CD14-positive monocyte (primary cell): ENCODE data around the gene SUFU. TPM values are rescaled to one million over a fixed set of nuclear protein-coding genes. Genes with fewer than 3 reads are reported as not detected.

ENCODE experiments used
- DNase-seq, 3 donors: peaks; one replicate each; pipeline ENCODE4 v3.0.0-alpha.2; 2011 to 2022
- H2AFZ ChIP-seq: 2 replicates; pipeline ENCODE4 v1.6.0; 2012; ENCODE audit warnings: mild to moderate bottlenecking, low read depth, low read length, inconsistent platforms; ENCODE audit not compliant: insufficient read depth, poor library complexity, severe bottlenecking
- H3K27ac ChIP-seq, 2 donors: 1 replicate in 1 of 2; 2 replicates in 1 of 2; pipeline ENCODE4 v1.5.1; 2012 to 2013; ENCODE audit warnings: low read length in 2 of 2, control low read depth in 1 of 2, inconsistent platforms in 1 of 2, low read depth in 1 of 2, mild to moderate bottlenecking in 1 of 2
- H3K27me3 ChIP-seq, 2 donors: one replicate each; pipeline versions ENCODE4 v1.6.0 to v1.6.1; 2011 to 2013; ENCODE audit warnings: low read length in 2 of 2; ENCODE audit not compliant: control insufficient read depth in 2 of 2, insufficient read depth in 2 of 2
- H3K36me3 ChIP-seq, 2 donors: replicated peaks in 1 of 2; 1 replicate in 1 of 2; 2 replicates in 1 of 2; pipeline versions ENCODE4 v1.5.1 to v1.6.1; 2012 to 2013; ENCODE audit warnings: low read length in 2 of 2, control low read depth in 1 of 2, inconsistent platforms in 1 of 2, mild to moderate bottlenecking in 1 of 2; ENCODE audit not compliant: insufficient read depth in 2 of 2, control insufficient read depth in 1 of 2
- H3K4me1 ChIP-seq, 2 donors: 1 replicate in 1 of 2; 2 replicates in 1 of 2; pipeline versions ENCODE4 v1.5.1 to v1.6.1; 2012 to 2013; ENCODE audit warnings: low read length in 2 of 2, control low read depth in 1 of 2, inconsistent platforms in 1 of 2, mild to moderate bottlenecking in 1 of 2, moderate library complexity in 1 of 2; ENCODE audit not compliant: insufficient read depth in 2 of 2, control insufficient read depth in 1 of 2
- H3K4me2 ChIP-seq: replicated peaks from 2 replicates; pipeline ENCODE3; 2012; ENCODE audit warnings: low read length, moderate library complexity, mild to moderate bottlenecking; ENCODE audit not compliant: poor library complexity, severe bottlenecking; ENCODE audit errors: extremely low read depth
- H3K4me3 ChIP-seq, 3 experiments: fragments of 200-600 bp in 1 of 3; sonication (generic) in 1 of 3; replicated peaks in 1 of 3; 1 replicate in 2 of 3; 2 replicates in 1 of 3; pipeline ENCODE4 v1.5.1; 2011 to 2013; ENCODE audit warnings: low read length in 3 of 3, mild to moderate bottlenecking in 3 of 3, control low read depth in 2 of 3, low read depth in 2 of 3, inconsistent platforms in 1 of 3, moderate library complexity in 1 of 3
- H3K79me2 ChIP-seq: 2 replicates; pipeline ENCODE4 v1.6.0; 2012; ENCODE audit warnings: mild to moderate bottlenecking, control low read depth, inconsistent platforms, low read length, moderate library complexity; ENCODE audit not compliant: insufficient read depth
- H3K9ac ChIP-seq: 2 replicates; pipeline ENCODE4 v1.6.0; 2017; ENCODE audit warnings: low read length, mild to moderate bottlenecking; ENCODE audit not compliant: insufficient read depth, poor library complexity, severe bottlenecking
- H3K9me3 ChIP-seq, 2 donors: replicated peaks in 1 of 2; 1 replicate in 1 of 2; 2 replicates in 1 of 2; pipeline versions ENCODE4 v1.5.1 to v1.6.1; 2012 to 2013; ENCODE audit warnings: low read length in 2 of 2, control low read depth in 1 of 2; ENCODE audit not compliant: control insufficient read depth in 1 of 2, insufficient read depth in 1 of 2
- H4K20me1 ChIP-seq: 2 replicates; pipeline ENCODE4 v1.6.0; 2012; ENCODE audit warnings: mild to moderate bottlenecking, low read length, control low read depth, moderate library complexity; ENCODE audit not compliant: insufficient read depth
- H3K27ac Mint-ChIP-seq, 7 donors: one replicate each; pipeline ENCODE4 v1.8.0; 2020; ENCODE audit warnings: mild to moderate bottlenecking in 7 of 7, mixed read lengths in 7 of 7, moderate library complexity in 6 of 7, inconsistent platforms in 2 of 7
- H3K27me3 Mint-ChIP-seq, 3 donors: one replicate each; pipeline ENCODE4 v1.8.0; 2021 to 2022; ENCODE audit warnings: low read depth in 3 of 3, mild to moderate bottlenecking in 3 of 3, mixed read lengths in 3 of 3, moderate library complexity in 3 of 3, inconsistent platforms in 1 of 3
- H3K36me3 Mint-ChIP-seq, 2 donors: one replicate each; pipeline ENCODE4 v1.8.0; 2020; ENCODE audit warnings: mixed read lengths in 2 of 2, inconsistent platforms in 1 of 2, mild to moderate bottlenecking in 1 of 2
- H3K4me1 Mint-ChIP-seq: one replicate; pipeline ENCODE4 v1.8.0; 2020; ENCODE audit warnings: mild to moderate bottlenecking, mixed read lengths
- H3K4me3 Mint-ChIP-seq, 2 donors: one replicate each; pipeline ENCODE4 v1.8.0; 2020; ENCODE audit warnings: mild to moderate bottlenecking in 2 of 2, mixed read lengths in 2 of 2, moderate library complexity in 1 of 2
- H3K9me3 Mint-ChIP-seq, 7 donors: one replicate each; pipeline ENCODE4 v1.8.0; 2020 to 2022; ENCODE audit warnings: mixed read lengths in 7 of 7, mild to moderate bottlenecking in 6 of 7, moderate library complexity in 6 of 7, inconsistent platforms in 2 of 7
- WGBS: methylation state at CpG from one replicate; pipeline ENCODE4 v1.1.5; 2013; ENCODE audit warnings: missing lambda C conversion rate; ENCODE audit not compliant: insufficient coverage; 5-methylcytosine and 5-hydroxymethylcytosine counted together
- intact Hi-C, 2 donors: fragments of 100-400 bp; cut with micrococcal nuclease; formaldehyde crosslinking; loops; one replicate each; pipeline versions ENCODE4 v1.15.0 to v1.15.1; 2023
- polyA plus RNA-seq, 3 donors: library from polyadenylated mRNA; depleted of rRNA in 1 of 3; unstranded in 2 of 3; stranded (reverse) in 1 of 3; fragments of 300-500 nt in 2 of 3; fragments of >200 nt in 1 of 3; fragmentation: Illumina TruSeq in 2 of 3; gene quantifications; 1 replicate in 2 of 3; 2 replicates in 1 of 3; pipeline ENCODE4 v1.2.3, GENCODE V29; 2012 to 2021
- TF ChIP-seq, protein P1 (sequence below): fragments of 200-600 bp; IDR thresholded peaks from one replicate; pipeline ENCODE4 v1.8.0; 2022; ENCODE audit warnings: antibody characterized with exemption, mild to moderate bottlenecking

SUFU gene
- polyA plus RNA-seq, 3 donors: 3.2 to 10.0 (median 5.7) TPM

GRCh38 chr10:102660888-102661657 is 157.3 kb downstream of the SUFU start:
- H3K27me3 ChIP-seq: no peaks in the 10 kb centered on the region
- peaks cover 31 to 48% of the 10 kb centered on the region in 2 donors for H3K4me1 ChIP-seq
- H3K4me3 ChIP-seq: peak overlapping the region in 1 of 3 experiments; percentile 14
- Mint-ChIP-seq H3K27me3 (peaks cover 0 to 4% (median 2%) of the 10 kb centered on the region in 3 donors), H3K36me3 (peaks cover 25 to 38% of the 10 kb centered on the region in 2 donors), H3K9me3 (no peaks in the 10 kb centered on the region), H3K4me1 (peaks cover 41% of the 10 kb centered on the region), H3K4me3 (peak overlapping the region in 1 of 2 donors; percentile 41), H3K27ac (peak overlapping the region in 4 of 7 donors; percentile 11 to 79 (median 48))
- peaks cover 12% of the 10 kb centered on the region for H3K79me2 ChIP-seq
- WGBS: 3% methylated on average over 4 of the region's 22 CpGs
- TF ChIP-seq, protein P1, sequence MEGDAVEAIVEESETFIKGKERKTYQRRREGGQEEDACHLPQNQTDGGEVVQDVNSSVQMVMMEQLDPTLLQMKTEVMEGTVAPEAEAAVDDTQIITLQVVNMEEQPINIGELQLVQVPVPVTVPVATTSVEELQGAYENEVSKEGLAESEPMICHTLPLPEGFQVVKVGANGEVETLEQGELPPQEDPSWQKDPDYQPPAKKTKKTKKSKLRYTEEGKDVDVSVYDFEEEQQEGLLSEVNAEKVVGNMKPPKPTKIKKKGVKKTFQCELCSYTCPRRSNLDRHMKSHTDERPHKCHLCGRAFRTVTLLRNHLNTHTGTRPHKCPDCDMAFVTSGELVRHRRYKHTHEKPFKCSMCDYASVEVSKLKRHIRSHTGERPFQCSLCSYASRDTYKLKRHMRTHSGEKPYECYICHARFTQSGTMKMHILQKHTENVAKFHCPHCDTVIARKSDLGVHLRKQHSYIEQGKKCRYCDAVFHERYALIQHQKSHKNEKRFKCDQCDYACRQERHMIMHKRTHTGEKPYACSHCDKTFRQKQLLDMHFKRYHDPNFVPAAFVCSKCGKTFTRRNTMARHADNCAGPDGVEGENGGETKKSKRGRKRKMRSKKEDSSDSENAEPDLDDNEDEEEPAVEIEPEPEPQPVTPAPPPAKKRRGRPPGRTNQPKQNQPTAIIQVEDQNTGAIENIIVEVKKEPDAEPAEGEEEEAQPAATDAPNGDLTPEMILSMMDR: no peak
- H2AFZ ChIP-seq: no peak overlapping the region
- H4K20me1 ChIP-seq: peaks cover 55% of the 10 kb centered on the region
- DNase-seq: no peak
- H3K27ac ChIP-seq: peak overlapping the region in 1 of 2 donors; percentile 31
- peak overlapping the region; percentile 44 for H3K4me2 ChIP-seq
- H3K36me3 ChIP-seq: peaks cover 27 to 33% of the 10 kb centered on the region in 2 donors
- H3K9ac ChIP-seq: peak overlapping the region; percentile 29
- intact Hi-C loops: no loop called here
- no peaks in the 10 kb centered on the region for H3K9me3 ChIP-seq

GRCh38 chr10:102661658-102662028 is 157.9 kb downstream of the SUFU start:
- H3K4me1 Mint-ChIP-seq: peaks cover 41% of the 10 kb centered on the region
- no peak overlapping the region for H3K4me3 ChIP-seq
- H3K9ac ChIP-seq: no peak overlapping the region
- intact Hi-C loops: no loop called here
- H3K79me2 ChIP-seq: peaks cover 6% of the 10 kb centered on the region
- no peak for DNase-seq
- H3K27me3 Mint-ChIP-seq: peaks cover 0 to 4% (median 2%) of the 10 kb centered on the region in 3 donors
- no peak overlapping the region for H3K4me2 ChIP-seq
- peak overlapping the region in 1 of 2 donors; percentile 31 for H3K27ac ChIP-seq
- WGBS: no CpG with 5 or more reads among the region's 6 CpGs
- no peak overlapping the region for H3K4me3 Mint-ChIP-seq
- peaks cover 50% of the 10 kb centered on the region for H4K20me1 ChIP-seq
- H3K36me3 ChIP-seq: peaks cover 21 to 27% of the 10 kb centered on the region in 2 donors
- peaks cover 31 to 43% of the 10 kb centered on the region in 2 donors for H3K4me1 ChIP-seq
- no peaks in the 10 kb centered on the region for H3K27me3 ChIP-seq
- H3K9me3 ChIP-seq: no peaks in the 10 kb centered on the region
- H3K9me3 Mint-ChIP-seq: no peaks in the 10 kb centered on the region
- peak overlapping the region in 1 of 7 donors; percentile 79 for H3K27ac Mint-ChIP-seq
- no peak overlapping the region for H2AFZ ChIP-seq
- TF ChIP-seq, protein P1: no peak
- H3K36me3 Mint-ChIP-seq: peaks cover 19 to 32% of the 10 kb centered on the region in 2 donors
